H9 (cell line): ENCODE data around the gene ZNF750. TPM values are rescaled to one million over a fixed set of nuclear protein-coding genes. Genes with fewer than 3 reads are reported as not detected.

Source experiments
- DNase-seq: peaks from one replicate; pipeline ENCODE4 v3.0.0-alpha.2; 2017
- H2AFZ ChIP-seq: one replicate; pipeline ENCODE4 v1.6.1; 2013; ENCODE audit warnings: mild to moderate bottlenecking, low read length, control low read depth, moderate library complexity
- H2AK5ac ChIP-seq: 2 replicates; pipeline ENCODE4 v1.6.1; 2013; ENCODE audit warnings: low read length, control low read depth, mixed read lengths; ENCODE audit not compliant: insufficient read length
- H2BK120ac ChIP-seq: one replicate; pipeline ENCODE4 v1.6.1; 2013; ENCODE audit warnings: low read depth, mild to moderate bottlenecking, low read length, control low read depth, inconsistent platforms; ENCODE audit not compliant: poor library complexity, severe bottlenecking
- H2BK12ac ChIP-seq: 2 replicates; pipeline ENCODE4 v1.6.1; 2013; ENCODE audit warnings: low read length, control low read depth, mixed read lengths, low read depth; ENCODE audit not compliant: insufficient read length
- H2BK15ac ChIP-seq: 2 replicates; pipeline ENCODE4 v1.6.1; 2013; ENCODE audit warnings: low read depth, low read length, control low read depth
- H2BK20ac ChIP-seq: one replicate; pipeline ENCODE4 v1.6.1; 2013; ENCODE audit warnings: low read depth, mild to moderate bottlenecking, low read length, control low read depth, inconsistent platforms; ENCODE audit not compliant: poor library complexity, severe bottlenecking
- H2BK5ac ChIP-seq: 2 replicates; pipeline ENCODE4 v1.6.1; 2013; ENCODE audit warnings: low read length, control low read depth, mixed read lengths; ENCODE audit not compliant: insufficient read length
- H3K14ac ChIP-seq: 2 replicates; pipeline ENCODE4 v1.6.1; 2013; ENCODE audit warnings: low read length, control low read depth; ENCODE audit not compliant: insufficient read depth
- H3K18ac ChIP-seq: 2 replicates; pipeline ENCODE4 v1.6.1; 2013; ENCODE audit warnings: low read depth, mild to moderate bottlenecking, mixed read lengths, low read length, control low read depth; ENCODE audit not compliant: insufficient read length
- H3K23ac ChIP-seq: 2 replicates; pipeline ENCODE4 v1.6.1; 2013; ENCODE audit warnings: low read length, control low read depth, mixed read lengths, low read depth; ENCODE audit not compliant: insufficient read length
- H3K23me2 ChIP-seq: 2 replicates; pipeline ENCODE4 v1.6.1; 2013; ENCODE audit warnings: low read depth, mild to moderate bottlenecking, mixed read lengths, low read length, control low read depth; ENCODE audit not compliant: insufficient read length, poor library complexity, severe bottlenecking
- H3K27ac ChIP-seq: 2 replicates; pipeline ENCODE4 v1.5.1; 2013; ENCODE audit warnings: low read length, control low read depth, mixed read lengths, low read depth; ENCODE audit not compliant: insufficient read length
- H3K27me3 ChIP-seq: 2 replicates; pipeline ENCODE4 v1.6.1; 2013; ENCODE audit warnings: low read length, control low read depth, inconsistent platforms; ENCODE audit not compliant: insufficient read depth
- H3K4ac ChIP-seq: 2 replicates; pipeline ENCODE4 v1.6.1; 2013; ENCODE audit warnings: low read depth, mild to moderate bottlenecking, control low read depth, inconsistent platforms, low read length, moderate library complexity
- H3K4me1 ChIP-seq: 2 replicates; pipeline ENCODE4 v1.6.1; 2013; ENCODE audit warnings: low read length, control low read depth, inconsistent platforms; ENCODE audit not compliant: insufficient read depth
- H3K4me2 ChIP-seq: 2 replicates; pipeline ENCODE4 v1.6.1; 2013; ENCODE audit warnings: low read length, control low read depth, mixed read lengths; ENCODE audit not compliant: insufficient read length, insufficient read depth
- H3K56ac ChIP-seq: 2 replicates; pipeline ENCODE4 v1.6.1; 2013; ENCODE audit warnings: low read depth, mild to moderate bottlenecking, mixed read lengths, low read length, control low read depth; ENCODE audit not compliant: insufficient read length
- H3K79me1 ChIP-seq: 2 replicates; pipeline ENCODE4 v1.6.1; 2013; ENCODE audit warnings: low read depth, mild to moderate bottlenecking, moderate library complexity, low read length, control low read depth, inconsistent platforms; ENCODE audit not compliant: insufficient read depth, poor library complexity, severe bottlenecking
- H3K79me2 ChIP-seq: 2 replicates; pipeline ENCODE4 v1.6.1; 2013; ENCODE audit warnings: low read length, control low read depth, inconsistent platforms; ENCODE audit not compliant: insufficient read depth
- H3K9ac ChIP-seq: 2 replicates; pipeline ENCODE4 v1.6.1; 2013; ENCODE audit warnings: low read length, control low read depth, mixed read lengths; ENCODE audit not compliant: insufficient read length; ENCODE audit errors: extremely low read depth
- H3K9me3 ChIP-seq: one replicate; pipeline ENCODE4 v1.6.1; 2013; ENCODE audit warnings: low read depth, low read length, inconsistent platforms; ENCODE audit not compliant: control insufficient read depth
- H3T11ph ChIP-seq: one replicate; pipeline ENCODE4 v1.6.1; 2013; ENCODE audit warnings: mild to moderate bottlenecking, low read length, control low read depth, inconsistent platforms
- H4K20me1 ChIP-seq: one replicate; pipeline ENCODE4 v1.6.1; 2013; ENCODE audit not compliant: control insufficient read depth, insufficient read length, insufficient read depth
- H4K5ac ChIP-seq: 2 replicates; pipeline ENCODE4 v1.6.1; 2013; ENCODE audit warnings: low read depth, mild to moderate bottlenecking, mixed read lengths, low read length, control low read depth; ENCODE audit not compliant: insufficient read length
- H4K8ac ChIP-seq: replicated peaks from 2 replicates; pipeline ENCODE4 v1.6.1; 2013; ENCODE audit warnings: low read length, control low read depth, mixed read lengths, low read depth; ENCODE audit not compliant: insufficient read length
- H4K91ac ChIP-seq: 2 replicates; pipeline ENCODE4 v1.6.1; 2013; ENCODE audit warnings: low read depth, mild to moderate bottlenecking, moderate library complexity, mixed read lengths, low read length, control low read depth; ENCODE audit not compliant: insufficient read length
- H3K27ac Mint-ChIP-seq, 3 experiments: 2 replicates in 2 of 3; 3 replicates in 1 of 3; pipeline ENCODE4 v1.8.0; 2020 to 2021; ENCODE audit warnings: mixed read lengths in 3 of 3, mild to moderate bottlenecking in 1 of 3, moderate library complexity in 1 of 3
- H3K27me3 Mint-ChIP-seq: 2 replicates; pipeline ENCODE4 v1.8.0; 2021; ENCODE audit warnings: low read depth, mild to moderate bottlenecking, moderate library complexity, mixed read lengths
- H3K36me3 Mint-ChIP-seq, 3 experiments: 2 replicates in 2 of 3; 3 replicates in 1 of 3; pipeline ENCODE4 v1.8.0; 2020 to 2021; ENCODE audit warnings: low read depth in 3 of 3, mixed read lengths in 3 of 3; ENCODE audit not compliant: insufficient read depth in 1 of 3
- H3K4me1 Mint-ChIP-seq, 2 experiments: 2 replicates each; pipeline ENCODE4 v1.8.0; 2020; ENCODE audit warnings: mixed read lengths in 2 of 2
- H3K4me3 Mint-ChIP-seq, 2 experiments: 2 replicates in 1 of 2; 3 replicates in 1 of 2; pipeline ENCODE4 v1.8.0; 2020 to 2021; ENCODE audit warnings: mild to moderate bottlenecking in 2 of 2, mixed read lengths in 2 of 2, moderate library complexity in 1 of 2
- H3K9me3 Mint-ChIP-seq, 2 experiments: 2 replicates in 1 of 2; 3 replicates in 1 of 2; pipeline ENCODE4 v1.8.0; 2020; ENCODE audit warnings: mild to moderate bottlenecking in 2 of 2, mixed read lengths in 2 of 2, moderate library complexity in 1 of 2
- WGBS: extraction: QIAGEN DNeasy Blood & Tissue Kit; methylation state at CpG from one replicate; pipeline ENCODE4 v1.1.7; 2013; ENCODE audit warnings: missing lambda C conversion rate, low lambda C conversion rate, mixed read lengths; ENCODE audit not compliant: insufficient read length; ENCODE audit errors: extremely low coverage; 5-methylcytosine and 5-hydroxymethylcytosine counted together
- total RNA-seq: library from RNA; stranded (reverse); gene quantifications from 2 replicates; pipeline ENCODE4 v1.2.1, GENCODE V29; 2021
- TF ChIP-seq, protein P1 (sequence below): fragments of 200-600 bp; sonication (generic); conservative IDR thresholded peaks from 3 replicates; pipeline ENCODE4 v1.8.0; 2021; ENCODE audit warnings: antibody characterized with exemption, mild to moderate bottlenecking

ZNF750 gene
- total RNA-seq, 1 experiment from 2014 or later = not detected

DNA sequence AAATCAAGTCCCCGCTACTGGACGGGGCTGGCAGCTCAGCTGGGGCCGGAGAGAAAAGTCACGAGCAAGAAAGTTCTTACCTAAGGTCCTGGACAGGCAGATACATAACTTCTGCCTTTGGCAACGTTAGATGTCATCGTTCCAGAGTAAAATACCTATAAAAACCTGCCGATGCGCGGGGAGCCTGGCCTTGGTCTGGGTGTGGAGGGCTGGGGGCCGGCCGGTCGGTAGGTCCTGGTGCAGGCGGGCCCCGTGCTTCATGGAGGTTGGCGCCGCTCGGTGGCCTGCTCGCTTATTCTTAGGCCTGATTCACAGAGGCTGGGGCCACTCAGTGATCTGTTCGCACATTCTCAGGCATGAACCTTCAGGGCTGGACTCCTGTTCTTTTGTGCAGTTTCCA, 33.7 kb upstream of the ZNF750 start:
- Histone ChIP-seq H3K27ac (no peak overlapping the region), H3T11ph (no peak overlapping the region), H3K4me2 (no peak overlapping the region), H3K56ac (no peak overlapping the region), H3K4ac (no peak overlapping the region), H3K18ac (no peak overlapping the region), H2AK5ac (no peak overlapping the region), H3K4me1 (no peaks in the 10 kb centered on the region), H2AFZ (no peak overlapping the region), H4K5ac (no peak overlapping the region), H4K91ac (no peak overlapping the region), H2BK120ac (no peak overlapping the region), H3K23me2 (no peaks in the 10 kb centered on the region), H3K23ac (no peak overlapping the region), H2BK20ac (no peak overlapping the region), H3K27me3 (no peaks in the 10 kb centered on the region), H2BK15ac (no peak overlapping the region), H4K8ac (no peak overlapping the region), H2BK12ac (no peak overlapping the region), H3K14ac (no peak overlapping the region; the same call in 1 of the 2 replicates), H2BK5ac (no peak overlapping the region), H3K9ac (no peak overlapping the region), H3K9me3 (no peaks in the 10 kb centered on the region), H3K79me2 (no peaks in the 10 kb centered on the region; the same call in 1 of the 2 replicates), H3K79me1 (peaks cover 3% of the 10 kb centered on the region), H4K20me1 (no peaks in the 10 kb centered on the region)
- Mint-ChIP-seq H3K4me3 (no peak overlapping the region), H3K9me3 (no peaks in the 10 kb centered on the region), H3K4me1 (peaks cover 20 to 23% of the 10 kb centered on the region in 2 experiments), H3K27ac (peak overlapping the region in 2 of 3 experiments; percentile 74 to 82; a peak in 3 of 7 replicates), H3K27me3 (no peaks in the 10 kb centered on the region), H3K36me3 (peaks cover 9 to 33% (median 28%) of the 10 kb centered on the region in 3 experiments; a peak in 6 of 7 replicates)
- WGBS = no CpG with 5 or more reads among the region's 19 CpGs
- TF ChIP-seq, protein P1, sequence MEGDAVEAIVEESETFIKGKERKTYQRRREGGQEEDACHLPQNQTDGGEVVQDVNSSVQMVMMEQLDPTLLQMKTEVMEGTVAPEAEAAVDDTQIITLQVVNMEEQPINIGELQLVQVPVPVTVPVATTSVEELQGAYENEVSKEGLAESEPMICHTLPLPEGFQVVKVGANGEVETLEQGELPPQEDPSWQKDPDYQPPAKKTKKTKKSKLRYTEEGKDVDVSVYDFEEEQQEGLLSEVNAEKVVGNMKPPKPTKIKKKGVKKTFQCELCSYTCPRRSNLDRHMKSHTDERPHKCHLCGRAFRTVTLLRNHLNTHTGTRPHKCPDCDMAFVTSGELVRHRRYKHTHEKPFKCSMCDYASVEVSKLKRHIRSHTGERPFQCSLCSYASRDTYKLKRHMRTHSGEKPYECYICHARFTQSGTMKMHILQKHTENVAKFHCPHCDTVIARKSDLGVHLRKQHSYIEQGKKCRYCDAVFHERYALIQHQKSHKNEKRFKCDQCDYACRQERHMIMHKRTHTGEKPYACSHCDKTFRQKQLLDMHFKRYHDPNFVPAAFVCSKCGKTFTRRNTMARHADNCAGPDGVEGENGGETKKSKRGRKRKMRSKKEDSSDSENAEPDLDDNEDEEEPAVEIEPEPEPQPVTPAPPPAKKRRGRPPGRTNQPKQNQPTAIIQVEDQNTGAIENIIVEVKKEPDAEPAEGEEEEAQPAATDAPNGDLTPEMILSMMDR = no peak
- DNase-seq = no peak
